PC-9 (cell line): ENCODE measurements around the gene CD81. TPM values are rescaled to one million over a fixed set of nuclear protein-coding genes. Genes with fewer than 3 reads are reported as not detected.

Experiments
- BruUV-seq: library from RNA; stranded (reverse); fragments of 400-500 nt; replicated peaks from 2 replicates; lab custom pipeline; 2021; lab: Mats Ljungman, UMichigan
- CTCF ChIA-PET: fragments of 300-600 bp; sonication (Branson Sonifier 250); formaldehyde crosslinking; loops from one replicate; lab custom pipeline; 2022; ENCODE audit warnings: antibody characterized with exemption; lab: Charles Lee
- POLR2A ChIA-PET: fragments of 300-600 bp; sonication (Branson Sonifier 250); formaldehyde crosslinking; loops from one replicate; lab custom pipeline; 2022; ENCODE audit warnings: antibody characterized with exemption; ENCODE audit not compliant: unreplicated experiment; lab: Charles Lee
- DNase-seq, 2 experiments: peaks; one replicate each; pipeline versions ENCODE4 v3.0.0 to v3.0.0-alpha.2; 2015 to 2022; ENCODE audit warnings: mixed read lengths in 1 of 2
- H2AFZ ChIP-seq: fragments of 200-600 bp; sonication (generic); 2 replicates; pipeline ENCODE4 v1.8.1; 2017; ENCODE audit warnings: antibody characterized with exemption
- H3F3A ChIP-seq: fragments of 200-600 bp; sonication (generic); 2 replicates; pipeline ENCODE4 v1.8.1; 2017; ENCODE audit warnings: antibody characterized with exemption, mild to moderate bottlenecking, low read depth; ENCODE audit not compliant: insufficient read depth
- H3K27ac ChIP-seq: fragments of 200-600 bp; sonication (generic); 2 replicates; pipeline ENCODE4 v1.6.1; 2016; ENCODE audit warnings: mixed run types
- H3K27me3 ChIP-seq: fragments of 200-600 bp; sonication (generic); 2 replicates; pipeline ENCODE4 v1.6.1; 2016; ENCODE audit warnings: low read depth, mixed run types; ENCODE audit not compliant: insufficient read depth
- H3K36me3 ChIP-seq: fragments of 200-600 bp; sonication (generic); 2 replicates; pipeline ENCODE4 v1.6.1; 2016; ENCODE audit warnings: low read depth, mixed run types
- H3K4me1 ChIP-seq: fragments of 200-600 bp; sonication (generic); replicated peaks from 2 replicates; pipeline ENCODE4 v1.6.1; 2016; ENCODE audit warnings: mixed run types; ENCODE audit not compliant: insufficient read depth
- H3K4me2 ChIP-seq: fragments of 200-600 bp; sonication (generic); 2 replicates; pipeline ENCODE4 v1.6.1; 2017; ENCODE audit warnings: mixed run types
- H3K4me3 ChIP-seq: fragments of 200-600 bp; sonication (generic); 2 replicates; pipeline ENCODE4 v1.6.1; 2016; ENCODE audit warnings: mixed run types
- H3K79me2 ChIP-seq: fragments of 200-600 bp; sonication (generic); 2 replicates; pipeline ENCODE4 v1.6.1; 2017; ENCODE audit warnings: low read depth, mixed run types
- H3K9me2 ChIP-seq: fragments of 200-600 bp; sonication (generic); 2 replicates; pipeline ENCODE4 v1.8.1; 2017; ENCODE audit warnings: mild to moderate bottlenecking; ENCODE audit not compliant: insufficient read depth
- H3K9me3 ChIP-seq: fragments of 200-600 bp; sonication (generic); 2 replicates; pipeline ENCODE4 v1.8.1; 2016; ENCODE audit warnings: low read depth; ENCODE audit not compliant: insufficient read depth
- H4K20me1 ChIP-seq: fragments of 200-600 bp; sonication (generic); 2 replicates; pipeline ENCODE4 v1.8.1; 2017; ENCODE audit not compliant: insufficient read depth
- CTCF ChIP-seq: fragments of 200-600 bp; sonication (generic); conservative IDR thresholded peaks from 2 replicates; pipeline ENCODE4 v1.6.1; 2017; ENCODE audit warnings: mixed run types, antibody characterized with exemption, mild to moderate bottlenecking, moderate library complexity
- EZH2 ChIP-seq: fragments of 200-600 bp; sonication (generic); IDR thresholded peaks from 2 replicates; pipeline ENCODE4 v1.8.0; 2017; ENCODE audit warnings: antibody characterized with exemption, low read depth
- intact Hi-C: fragments of 100-400 bp; cut with micrococcal nuclease; formaldehyde crosslinking; loops from one replicate; pipeline ENCODE4 v1.10.0; 2022; ENCODE audit not compliant: unreplicated experiment
- total RNA-seq: library from RNA; stranded (reverse); gene quantifications from 2 replicates; pipeline ENCODE4 v1.2.3, GENCODE V29; 2021

CD81 gene
- total RNA-seq, 1 experiment from 2014 or later, result 180 TPM

GRCh38 chr11:2346586-2347307 is 30.4 kb upstream of the CD81 start:
- Histone ChIP-seq H3K27ac (no peak overlapping the region), H3F3A (no peaks in the 10 kb centered on the region), H3K27me3 (peaks cover 35% of the 10 kb centered on the region), H3K36me3 (no peaks in the 10 kb centered on the region), H3K79me2 (no peaks in the 10 kb centered on the region), H3K4me1 (no peaks in the 10 kb centered on the region), H3K4me3 (no peak overlapping the region), H3K9me3 (no peaks in the 10 kb centered on the region), H3K9me2 (no peaks in the 10 kb centered on the region), H2AFZ (no peak overlapping the region), H4K20me1 (no peaks in the 10 kb centered on the region), H3K4me2 (no peak overlapping the region)
- intact Hi-C loops, result no loop called here
- POLR2A ChIA-PET, result no interaction called here
- no TSS peak for BruUV-seq
- TF ChIP-seq EZH2 (no peak), CTCF (no peak)
- CTCF ChIA-PET, result no interaction called here
- DNase-seq, result no peak

GRCh38 chr11:2347308-2347830 is 29.7 kb upstream of the CD81 start:
- H3K9me2 ChIP-seq, result no peaks in the 10 kb centered on the region
- H3K4me3 ChIP-seq, result no peak overlapping the region
- no peaks in the 10 kb centered on the region for H4K20me1 ChIP-seq
- BruUV-seq, result no TSS peak
- no peak for TF ChIP-seq EZH2
- no peak for TF ChIP-seq CTCF
- no peaks in the 10 kb centered on the region for H3K79me2 ChIP-seq
- CTCF ChIA-PET, result no interaction called here
- H3K27ac ChIP-seq, result no peak overlapping the region
- H3K4me2 ChIP-seq, result no peak overlapping the region
- DNase-seq, result no peak
- H3K9me3 ChIP-seq, result no peaks in the 10 kb centered on the region
- no peaks in the 10 kb centered on the region for H3F3A ChIP-seq
- H3K4me1 ChIP-seq, result no peaks in the 10 kb centered on the region
- intact Hi-C loops, result no loop called here
- peaks cover 29% of the 10 kb centered on the region for H3K27me3 ChIP-seq
- no peak overlapping the region for H2AFZ ChIP-seq
- no peaks in the 10 kb centered on the region for H3K36me3 ChIP-seq
- POLR2A ChIA-PET, result no interaction called here

GRCh38 chr11:2348986-2349385 is 28.1 kb upstream of the CD81 start:
- H3K9me3 ChIP-seq, result no peaks in the 10 kb centered on the region
- no TSS peak for BruUV-seq
- ChIA-PET POLR2A (no interaction called here), CTCF (no interaction called here)
- no peaks in the 10 kb centered on the region for H3K9me2 ChIP-seq
- H3F3A ChIP-seq, result no peaks in the 10 kb centered on the region
- H4K20me1 ChIP-seq, result no peaks in the 10 kb centered on the region
- no peak overlapping the region for H3K27ac ChIP-seq
- no peaks in the 10 kb centered on the region for H3K79me2 ChIP-seq
- no peaks in the 10 kb centered on the region for H3K36me3 ChIP-seq
- intact Hi-C loops, result no loop called here
- no peak overlapping the region for H2AFZ ChIP-seq
- H3K4me3 ChIP-seq, result no peak overlapping the region
- no peak overlapping the region for H3K4me2 ChIP-seq
- TF ChIP-seq CTCF, result no peak
- TF ChIP-seq EZH2, result no peak
- H3K4me1 ChIP-seq, result no peaks in the 10 kb centered on the region
- no peak for DNase-seq
- peaks cover 12% of the 10 kb centered on the region; the same call in 1 of the 2 replicates for H3K27me3 ChIP-seq
